Midbrain (tissue), 1 donor: Measurements from ENCODE around the gene ACTC1.

Experiments used
- DNase-seq: peaks from one replicate; lab custom pipeline; 2025; lab: John Stamatoyannopoulos, UW

Gene ACTC1

GRCh38 chr15:34757262-34757661 lies 38.1 kb downstream of the ACTC1 start:
- no peak for DNase-seq

- no peak for DNase-seq
Observed at GRCh38 chr15:34755419-34755773, 40.0 kb downstream of the ACTC1 start.

- no peak for DNase-seq
Observed at GRCh38 chr15:34754674-34755418, 40.5 kb downstream of the ACTC1 start, which contains the start of gene GJD2. Gene GJD2, minus strand, starts transcription at chr15:34754998. Its CDS starts 510 bp downstream, at chr15:34754488.

- no peak for DNase-seq
Observed at GRCh38 chr15:34754171-34754601, 41.2 kb downstream of the ACTC1 start.

GRCh38 chr15:34753236-34753894 lies 42.0 kb downstream of the ACTC1 start:
- peak; percentile 6 for DNase-seq

GRCh38 chr15:34749691-34750090 lies 45.7 kb downstream of the ACTC1 start:
- DNase-seq: no peak
